HPDE6-E6E7 (cell line): ENCODE results near the gene MTMR8.
"Not testable (repeated sequence)": the region's sequence is repeated elsewhere in the genome, so short reads cannot be mapped to it uniquely, and the experiment has no call there.

Experiments
- DNase-seq: peaks from one replicate; pipeline ENCODE4 v3.0.0; 2011; ENCODE audit warnings: missing footprints; ENCODE audit errors: extremely low spot score

Gene MTMR8

GRCh38 chrX:64394874-64395567, at the start of gene MTMR8:
MTMR8 (minus strand) TSS chrX:64395452; CDS start chrX:64395363, 89 bp downstream.
- DNase-seq, result peak; percentile 29

DNA sequence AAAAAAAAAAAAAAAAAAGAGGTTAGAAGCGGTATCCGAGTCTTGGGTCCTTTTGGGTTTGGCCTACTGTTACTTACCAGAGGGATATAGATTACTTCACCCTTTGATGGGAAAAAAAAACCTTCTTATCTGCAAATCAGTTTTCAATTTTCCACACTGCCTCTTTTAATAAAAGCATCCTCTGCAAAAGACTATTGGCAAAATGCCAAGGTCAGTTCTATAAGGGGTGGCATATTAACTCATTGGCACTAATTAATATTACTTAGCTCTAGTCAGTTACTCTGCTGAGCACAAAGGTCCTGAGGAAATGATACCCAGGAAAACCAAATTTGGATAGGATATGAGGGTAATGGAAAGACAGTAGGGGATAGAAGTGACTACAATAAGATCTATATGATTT, 44.3 kb upstream of the MTMR8 start:
- DNase-seq, result no peak

DNA sequence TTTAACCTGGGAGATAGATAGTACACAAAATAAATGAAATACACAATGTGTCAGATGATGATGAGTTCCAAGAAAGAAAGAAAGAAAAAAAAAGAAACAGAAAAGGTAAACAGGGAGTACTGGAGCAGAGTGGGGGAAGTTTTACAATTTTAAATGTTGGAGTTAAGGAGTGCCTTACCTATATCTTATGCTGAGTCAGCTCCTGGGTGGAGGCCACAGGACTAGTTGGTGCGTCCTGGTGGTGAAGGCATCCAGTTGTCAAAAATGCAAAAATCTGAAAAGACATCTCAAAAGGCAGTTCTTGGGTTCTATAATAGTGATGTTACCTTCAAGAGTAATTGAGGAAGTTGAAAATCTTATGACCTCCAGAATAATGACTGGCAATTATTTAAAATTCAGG, 42.4 kb upstream of the MTMR8 start:
- no peak for DNase-seq

DNA sequence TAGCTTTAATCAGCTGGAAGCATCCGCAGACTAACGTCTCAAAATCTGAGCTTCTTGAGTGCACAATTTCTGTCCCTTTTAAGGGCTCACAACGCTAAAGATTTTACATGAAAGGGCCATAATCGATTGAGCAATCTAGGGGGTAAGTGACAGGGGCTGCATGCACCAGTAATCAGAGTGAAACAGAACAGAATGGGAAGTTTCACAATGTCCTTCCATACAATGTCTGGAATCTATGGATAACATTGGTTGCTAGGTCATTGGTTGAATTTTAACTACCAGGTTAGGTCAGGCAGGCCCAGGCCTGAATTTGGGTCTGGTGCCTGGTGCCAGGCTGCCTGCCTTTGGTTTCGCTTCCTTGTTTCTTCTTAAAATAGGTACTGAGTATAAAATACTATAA, 42.0 kb upstream of the MTMR8 start:
- DNase-seq, result no peak

- no peak for DNase-seq
Observed at GRCh38 chrX:64428371-64428770, 33.1 kb upstream of the MTMR8 start.

DNA sequence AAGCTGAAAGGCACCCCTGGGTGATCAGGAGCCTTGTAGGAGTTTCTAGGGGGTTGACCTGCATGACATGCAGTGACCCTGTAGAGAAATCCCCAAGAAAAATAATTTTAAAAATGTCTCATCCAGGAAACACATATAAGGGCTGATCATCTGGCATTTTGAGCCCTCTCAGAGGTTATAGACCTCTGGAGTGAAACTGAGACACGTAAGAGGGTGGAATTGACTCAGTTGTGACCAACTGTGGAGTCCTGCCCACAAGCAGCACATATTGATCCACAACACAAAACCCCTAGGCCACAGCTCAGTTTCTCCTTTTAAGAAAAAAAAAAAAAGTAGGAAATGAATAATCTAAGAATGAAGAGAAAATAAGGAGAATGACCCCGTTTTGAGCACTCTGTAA, 32.5 kb upstream of the MTMR8 start:
- DNase-seq, result no peak

GRCh38 chrX:64427281-64427680, 32.0 kb upstream of the MTMR8 start:
- no peak for DNase-seq

DNA sequence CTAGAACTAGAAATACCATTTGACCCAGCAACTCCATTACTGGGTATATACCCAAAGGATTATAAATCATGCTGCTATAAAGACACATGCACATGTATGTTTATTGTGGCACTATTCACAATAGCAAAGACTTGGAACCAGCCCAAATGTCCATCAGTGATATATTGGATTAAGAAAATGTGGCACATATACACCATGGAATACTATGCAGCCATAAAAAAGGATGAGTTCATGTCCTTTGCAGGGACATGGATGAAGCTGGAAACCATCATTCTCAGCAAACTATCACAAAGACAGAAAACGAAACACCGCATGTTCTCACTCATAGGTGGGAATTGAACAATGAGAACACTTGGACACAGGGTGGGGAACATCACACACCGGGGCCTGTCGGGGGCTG, 14.5 kb upstream of the MTMR8 start:
- not testable (repeated sequence) for DNase-seq

DNA sequence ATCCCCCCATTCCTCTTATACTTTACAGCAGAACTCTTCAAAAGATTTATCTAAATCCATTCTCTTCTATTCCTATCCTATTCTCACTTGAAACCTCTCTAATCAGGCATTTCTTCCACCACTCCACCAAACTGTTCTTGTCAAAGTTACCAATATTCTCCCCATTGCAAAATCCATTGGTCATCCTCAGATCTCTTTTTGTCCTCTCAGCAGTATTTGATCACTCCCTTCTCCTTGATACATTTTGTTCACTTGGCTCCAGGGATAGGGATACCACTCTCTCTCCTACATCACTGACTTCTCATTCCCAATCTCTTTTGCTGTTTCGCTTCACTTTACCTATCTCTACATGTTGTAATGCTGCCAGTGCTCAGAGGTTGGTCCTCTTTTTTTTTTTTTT, 2.8 kb upstream of the MTMR8 start:
- no peak for DNase-seq

DNA sequence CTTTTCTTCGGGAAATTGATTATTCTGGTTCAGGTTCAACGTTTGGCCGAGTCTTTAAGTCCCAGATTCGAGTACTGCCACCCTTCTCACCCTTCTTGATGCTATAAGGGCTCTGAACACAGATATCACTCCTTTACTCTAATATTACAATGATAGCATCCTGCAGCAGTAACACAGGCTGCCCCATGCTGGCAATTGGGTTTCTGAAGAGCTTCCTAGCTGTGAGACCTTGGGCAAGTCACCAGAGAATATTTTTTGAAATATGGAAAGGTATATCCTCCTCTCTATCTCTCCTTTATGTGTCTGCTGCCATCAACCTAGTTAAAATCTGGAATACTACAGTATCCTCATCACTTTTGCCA, 297 bp upstream of the MTMR8 start:
- no peak for DNase-seq

DNA sequence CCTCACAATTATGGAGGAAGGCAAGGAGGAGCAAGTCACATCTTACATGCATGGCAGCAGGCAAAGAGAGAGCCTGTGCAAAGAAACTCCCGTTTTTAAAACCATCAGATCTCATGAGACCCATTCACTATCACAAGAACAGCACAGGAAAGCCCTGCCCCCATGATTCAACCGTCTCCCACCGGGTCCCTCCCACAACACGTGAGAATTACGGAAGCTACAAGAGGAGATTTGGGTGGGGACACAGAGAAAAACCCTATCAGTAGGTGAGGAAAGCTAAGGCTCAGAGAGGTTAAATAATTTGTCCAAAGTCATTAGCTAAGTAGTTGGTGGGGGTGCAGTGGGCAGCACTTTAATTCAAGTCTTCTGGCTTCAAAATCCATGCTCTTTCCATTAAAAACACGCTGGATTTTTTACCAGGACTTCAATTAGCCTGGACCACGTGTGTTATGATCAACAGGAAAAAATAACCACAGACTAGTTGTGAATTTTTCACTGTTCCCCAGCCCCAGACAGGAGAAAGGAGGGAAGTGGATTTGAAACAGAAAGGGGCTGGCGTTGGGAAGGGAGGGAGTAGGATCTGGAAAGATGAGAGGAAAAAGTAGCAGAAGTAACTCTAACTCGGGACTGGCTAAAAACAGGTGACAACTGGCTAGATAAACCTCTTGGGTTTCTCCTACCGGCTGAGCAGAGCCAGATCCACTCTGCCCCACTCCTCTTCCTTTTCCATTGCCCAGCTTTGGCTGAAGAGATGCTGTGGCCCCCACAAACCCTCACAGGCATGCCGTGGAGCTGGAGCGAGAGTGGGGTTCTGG, 986 bp downstream of the MTMR8 start:
- no peak for DNase-seq

GRCh38 chrX:64389489-64389888, 5.8 kb downstream of the MTMR8 start:
- DNase-seq, result no peak

DNA sequence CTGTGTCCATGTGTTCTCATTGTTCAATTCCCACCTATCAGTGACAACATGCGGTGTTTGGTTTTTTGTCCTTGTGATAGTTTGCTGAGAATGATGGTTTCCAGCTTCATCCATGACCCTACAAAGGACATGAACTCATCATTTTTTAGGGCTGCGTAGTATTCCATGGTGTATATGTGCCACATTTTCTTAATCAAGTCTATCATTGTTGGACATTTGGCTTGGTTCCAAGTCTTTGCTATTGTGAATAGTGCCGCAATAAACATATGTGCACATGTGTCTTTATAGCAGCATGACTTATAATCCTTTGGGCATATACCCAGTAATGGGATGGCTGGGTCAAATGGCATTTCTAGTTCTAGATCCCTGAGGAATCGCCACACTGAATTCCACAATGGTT, 14.5 kb downstream of the MTMR8 start:
- DNase-seq, result not testable (repeated sequence)

DNA sequence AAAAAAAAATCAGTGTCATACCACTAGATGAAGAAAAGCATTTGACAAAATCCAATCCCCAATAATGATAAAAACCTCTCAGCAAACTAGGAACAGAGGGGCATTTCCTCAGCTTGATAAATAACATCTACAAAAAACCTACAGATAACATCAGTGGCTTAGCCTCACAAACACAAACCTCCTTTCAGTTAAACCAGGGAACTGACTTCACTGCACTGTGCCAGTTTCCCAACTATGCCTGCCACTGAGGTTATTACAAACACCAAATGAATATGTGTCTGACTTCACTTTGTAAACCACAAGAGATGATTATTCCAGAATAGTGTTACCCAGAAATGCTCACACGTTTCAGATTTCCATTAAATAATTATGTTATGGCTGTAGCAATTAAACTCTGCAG, 15.3 kb downstream of the MTMR8 start:
- no peak for DNase-seq

- no peak for DNase-seq
Observed at GRCh38 chrX:64377753-64378152, 17.5 kb downstream of the MTMR8 start.

DNA sequence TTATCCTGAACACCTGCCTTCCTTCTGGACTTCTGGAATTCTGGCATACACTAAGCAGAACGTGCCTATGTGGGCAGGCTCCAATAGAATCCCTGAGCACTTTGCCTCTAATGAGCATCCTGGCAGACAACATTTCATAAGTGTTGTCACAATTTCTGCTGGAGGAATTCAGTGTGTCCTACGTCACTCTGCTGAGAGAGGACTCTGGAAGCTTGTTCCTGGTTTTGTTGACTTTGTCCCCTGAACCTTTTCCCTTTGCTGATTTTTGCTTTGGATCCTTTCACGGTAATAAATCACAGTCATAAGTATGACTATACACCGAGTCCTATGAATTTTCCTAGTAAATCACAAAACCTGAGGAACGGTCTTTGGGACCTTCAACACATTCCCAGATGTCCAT, 43.2 kb downstream of the MTMR8 start:
- no peak for DNase-seq

GRCh38 chrX:64350521-64350920, 44.7 kb downstream of the MTMR8 start:
- no peak for DNase-seq

DNA sequence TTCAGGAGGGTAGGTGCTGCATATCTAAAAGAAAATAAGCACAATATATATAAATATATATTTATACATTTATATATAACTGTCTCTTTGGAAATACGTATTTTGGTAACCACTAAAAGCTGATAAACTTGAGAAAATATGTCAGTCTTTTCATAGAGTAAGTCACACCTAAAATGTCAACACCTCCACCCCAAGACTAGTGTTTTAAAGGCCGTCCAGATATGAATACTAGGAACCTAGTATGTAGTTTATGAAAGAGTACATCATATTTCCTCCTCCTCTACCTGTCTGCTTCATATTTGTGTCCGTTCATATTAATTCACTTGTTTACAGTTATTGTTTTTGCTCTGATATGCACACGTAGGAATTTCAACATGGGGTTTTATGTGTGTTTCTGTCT, 45.2 kb downstream of the MTMR8 start:
- no peak for DNase-seq

DNA sequence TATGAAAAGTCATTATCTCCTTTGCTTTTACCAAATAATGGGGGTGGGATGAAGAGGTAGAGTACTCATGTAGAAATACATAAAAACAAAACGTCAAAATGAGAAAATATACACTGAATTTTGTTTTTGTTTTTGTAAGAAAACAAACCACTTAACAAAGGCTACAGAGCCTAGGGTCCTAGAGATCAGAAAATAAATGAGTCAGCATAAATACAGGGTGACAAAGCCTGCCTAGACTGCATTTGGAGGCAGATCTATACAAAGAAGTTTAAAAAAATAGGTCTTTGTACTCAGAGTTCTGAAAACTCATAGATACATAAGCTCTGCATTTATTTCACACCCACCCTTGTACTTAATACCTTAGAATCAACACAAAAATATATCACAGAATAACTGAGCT, 52.4 kb downstream of the MTMR8 start:
- DNase-seq, result no peak

DNA sequence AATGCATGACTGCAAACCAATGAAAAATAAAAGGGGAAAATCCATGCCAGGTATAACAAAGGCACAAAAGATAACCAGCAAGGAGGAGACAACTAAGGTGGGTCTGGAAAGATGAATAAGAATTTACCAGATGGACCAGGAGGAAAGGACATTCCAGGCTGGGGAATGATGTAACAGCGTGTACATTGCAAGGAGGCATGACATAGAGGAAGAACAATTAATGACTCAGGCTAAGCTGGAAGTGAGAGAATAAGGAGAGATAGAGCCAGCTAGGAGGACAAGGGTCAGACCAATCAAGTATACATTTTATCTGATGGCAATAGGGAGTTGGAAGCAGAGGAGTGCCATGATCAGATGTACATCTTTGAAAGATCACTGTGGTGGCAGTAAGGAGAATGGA, 57.0 kb downstream of the MTMR8 start:
- DNase-seq, result no peak

GRCh38 chrX:64334467-64334866, 60.8 kb downstream of the MTMR8 start:
- DNase-seq, result no peak

- no peak for DNase-seq
Observed at GRCh38 chrX:64330284-64330683, 65.0 kb downstream of the MTMR8 start.

GRCh38 chrX:64321507-64321906, 73.7 kb downstream of the MTMR8 start:
- no peak for DNase-seq

DNA sequence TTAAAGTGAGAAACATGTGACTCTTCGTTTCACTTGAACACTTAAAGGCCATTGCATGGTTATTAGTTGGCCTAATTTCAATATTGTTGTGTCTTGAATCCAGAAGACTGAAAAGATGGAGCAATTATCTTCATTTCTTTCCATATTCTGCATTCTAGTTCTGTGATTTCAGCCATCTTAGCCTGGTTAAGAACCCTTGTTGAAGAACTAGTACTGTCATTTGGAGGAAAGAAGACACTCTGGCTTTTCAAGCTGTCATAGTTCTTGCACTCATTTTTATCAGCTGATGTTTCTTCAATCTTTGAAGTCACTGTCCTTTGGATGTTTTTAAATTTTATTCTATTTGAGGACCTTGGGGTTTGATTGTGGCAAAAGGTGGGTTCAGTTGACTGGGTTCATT, 81.6 kb downstream of the MTMR8 start:
- no peak for DNase-seq
